ENCODE data around the gene TAOK3. TPM values are rescaled to one million over a fixed set of nuclear protein-coding genes. Genes with fewer than 3 reads are reported as not detected.

The TAOK3 gene
- total and polyA plus RNA-seq, 8 donors = 7.5 to 131 (median 29.0) TPM

GRCh38 chr12:118374126-118374725 lies 1.5 kb upstream of the TAOK3 start:
- Histone ChIP-seq H3K27me3 (no peaks in the 10 kb centered on the region), H3K4me1 (peaks cover 28 to 70% (median 52%) of the 10 kb centered on the region in 4 donors), H3K27ac (peak overlapping the region in 2 of 5 donors; percentile 94 to 95), H3K36me3 (peaks cover 0 to 6% (median 4%) of the 10 kb centered on the region in 4 donors), H3K4me3 (no peak overlapping the region), H3K9me3 (no peaks in the 10 kb centered on the region)
- 90 to 95% (median 91%) methylated on average over 14 of the region's 14 CpGs for WGBS, 5 donors
- TF ChIP-seq CTCF (IDR thresholded peaks at IDR 0.05) (no peak), EP300 (IDR thresholded peaks at IDR 0.05) (no peak), POLR2A (IDR thresholded peaks at IDR 0.05) (no peak), POLR2AphosphoS5 (IDR thresholded peaks at IDR 0.05) (no peak)
- intact Hi-C loops (cut with DNase I; ENCODE audit: low total_unique reads) = loop anchor here (5.0 kb wide), 1 partner anchor 187 kb away; no protein-coding TSS in a partner anchor
- no peak for DNase-seq

GRCh38 chr12:118373616-118374015 lies 909 bp upstream of the TAOK3 start:
- H3K27me3 ChIP-seq = no peaks in the 10 kb centered on the region
- no peak for TF ChIP-seq POLR2AphosphoS5 (IDR thresholded peaks at IDR 0.05)
- no peak for TF ChIP-seq EP300 (IDR thresholded peaks at IDR 0.05)
- TF ChIP-seq POLR2A (IDR thresholded peaks at IDR 0.05) = no peak
- no peak for TF ChIP-seq CTCF (IDR thresholded peaks at IDR 0.05)
- peak in 1 of 2 donors; percentile 11 for DNase-seq
- H3K4me3 ChIP-seq = peak overlapping the region; percentile 88 to 96 (median 92)
- intact Hi-C loops (cut with DNase I; ENCODE audit: low total_unique reads) = loop anchor here (5.0 kb wide), 1 partner anchor 186 kb away; no protein-coding TSS in a partner anchor
- peaks cover 0 to under 1% (median 0%) of the 10 kb centered on the region in 4 donors for H3K36me3 ChIP-seq
- H3K27ac ChIP-seq = peak overlapping the region in 4 of 5 donors; percentile 86 to 95 (median 89)
- 51 to 70% (median 58%) methylated on average over 5 of the region's 5 CpGs for WGBS, 5 donors
- peaks cover 28 to 67% (median 55%) of the 10 kb centered on the region in 4 donors for H3K4me1 ChIP-seq
- no peaks in the 10 kb centered on the region for H3K9me3 ChIP-seq

GRCh38 chr12:118371321-118372282 lies 1.1 kb downstream of the TAOK3 start:
- peak in 1 of 2 donors; percentile 53 for DNase-seq
- peak overlapping the region; percentile 72 to 95 (median 88) for H3K27ac ChIP-seq
- no peak for TF ChIP-seq CTCF (IDR thresholded peaks at IDR 0.05)
- no peak for TF ChIP-seq POLR2A (IDR thresholded peaks at IDR 0.05)
- no peak for TF ChIP-seq EP300 (IDR thresholded peaks at IDR 0.05)
- no peak for TF ChIP-seq POLR2AphosphoS5 (IDR thresholded peaks at IDR 0.05)

GRCh38 chr12:118370601-118371000 lies 2.1 kb downstream of the TAOK3 start:
- no peaks in the 10 kb centered on the region for H3K27me3 ChIP-seq
- WGBS, 5 donors = 16 to 29% (median 26%) methylated on average over 3 of the region's 3 CpGs
- intact Hi-C loops (cut with DNase I; ENCODE audit: low total_unique reads) = loop anchor here (5.0 kb wide), 1 partner anchor 183 kb away; no protein-coding TSS in a partner anchor
- H3K4me3 ChIP-seq = peak overlapping the region in 3 of 4 donors; percentile 88 to 96 (median 92)
- peak overlapping the region in 2 of 5 donors; percentile 86 to 90 for H3K27ac ChIP-seq
- TF ChIP-seq POLR2AphosphoS5 (IDR thresholded peaks at IDR 0.05) = no peak
- no peak for TF ChIP-seq POLR2A (IDR thresholded peaks at IDR 0.05)
- no peak for TF ChIP-seq CTCF (IDR thresholded peaks at IDR 0.05)
- no peaks in the 10 kb centered on the region for H3K9me3 ChIP-seq
- peaks cover 21 to 65% (median 38%) of the 10 kb centered on the region in 4 donors for H3K4me1 ChIP-seq
- no peaks in the 10 kb centered on the region for H3K36me3 ChIP-seq
- DNase-seq = no peak

More at GRCh38 chr12:118371321-118372282, 1.1 kb downstream of the TAOK3 start:
- H3K36me3 ChIP-seq = no peaks in the 10 kb centered on the region
- 0 to 3% (median 1%) methylated on average over 33 to 60 of the region's 60 CpGs for WGBS, 5 donors
- H3K9me3 ChIP-seq = no peaks in the 10 kb centered on the region
- peaks cover 21 to 65% (median 43%) of the 10 kb centered on the region in 4 donors for H3K4me1 ChIP-seq
- no peaks in the 10 kb centered on the region for H3K27me3 ChIP-seq
- intact Hi-C loops (cut with DNase I; ENCODE audit: low total_unique reads) = loop anchor here (5.0 kb wide), 1 partner anchor 184 kb away; no protein-coding TSS in a partner anchor
- peak overlapping the region; percentile 88 to 96 (median 92) for H3K4me3 ChIP-seq

Data from stomach (tissue), 9 donors.